HCT116 (cell line): ENCODE results near the gene DNLZ. TPM values are rescaled to one million over a fixed set of nuclear protein-coding genes. Genes with fewer than 3 reads are reported as not detected.

Experiments
- ATAC-seq: fragments of 200-7000 bp; cut with Tn5 transposase; 2 replicates; pipeline ENCODE4 v1.9.1; 2020; ENCODE audit warnings: mild to moderate bottlenecking, moderate library complexity
- BruUV-seq: library from RNA; stranded (reverse); fragments of 400-500 nt; replicated peaks from 2 replicates; lab custom pipeline; 2021; lab: Mats Ljungman, UMichigan
- CTCF ChIA-PET: fragments of 300-600 bp; sonication (Branson Sonifier 250); formaldehyde crosslinking; loops from one replicate; lab custom pipeline; 2021; ENCODE audit warnings: antibody characterized with exemption; lab: Charles Lee
- POLR2A ChIA-PET: fragments of 300-600, 350-600 bp; sonication (Branson Sonifier 250); formaldehyde crosslinking; loops from one replicate; lab custom pipeline; 2021; ENCODE audit warnings: antibody characterized with exemption; lab: Charles Lee
- RAD21 ChIA-PET, 2 experiments: fragments of 300-600 bp; sonication (Branson Sonifier 250); formaldehyde crosslinking; loops; one replicate each; lab custom pipeline; 2023; ENCODE audit warnings: low total read pairs in 2 of 2; ENCODE audit not compliant: uncharacterized antibody in 2 of 2, unreplicated experiment in 2 of 2, low non-redundant PET in 1 of 2; lab: Charles Lee
- DNase-seq: peaks from one replicate; pipeline ENCODE4 v3.0.0-alpha.2; 2010; ENCODE audit warnings: low read depth, low spot score
- H2AFZ ChIP-seq: fragments of 200-600 bp; shearing (Covaris generic), sonication (generic); 2 replicates; pipeline ENCODE4 v1.6.1; 2017; ENCODE audit warnings: low read depth, mixed run types, mixed read lengths, antibody characterized with exemption, low read length; ENCODE audit not compliant: poor library complexity, severe bottlenecking
- H3K27ac ChIP-seq: 2 replicates; pipeline ENCODE4 v1.5.1; 2012; ENCODE audit warnings: low read depth, low read length
- H3K27me3 ChIP-seq: fragments of 200-600 bp; sonication (generic); 2 replicates; pipeline ENCODE4 v1.6.1; 2016; ENCODE audit warnings: mixed run types, low read length, mixed read lengths; ENCODE audit not compliant: insufficient read depth
- H3K36me3 ChIP-seq, 2 experiments: fragments of 200-500 bp in 1 of 2; fragments of 200-600 bp in 1 of 2; sonication (Bioruptor generic) in 1 of 2; sonication (generic) in 1 of 2; 2 replicates each; pipeline versions ENCODE4 v1.5.1 to v1.6.1; 2014 to 2016; ENCODE audit warnings: low read length in 2 of 2, inconsistent platforms in 1 of 2, mixed read lengths in 1 of 2, mixed run types in 1 of 2; ENCODE audit not compliant: insufficient read depth in 2 of 2, control insufficient read depth in 1 of 2
- H3K4me1 ChIP-seq, 2 experiments: fragments of 200-600 bp in 1 of 2; sonication (generic) in 1 of 2; 2 replicates each; pipeline versions ENCODE4 v1.5.1 to v1.6.1; 2012 to 2017; ENCODE audit warnings: low read length in 2 of 2, inconsistent platforms in 1 of 2, mild to moderate bottlenecking in 1 of 2, mixed read lengths in 1 of 2, mixed run types in 1 of 2, moderate library complexity in 1 of 2; ENCODE audit not compliant: insufficient read depth in 2 of 2, control insufficient read depth in 1 of 2
- H3K4me2 ChIP-seq: fragments of 200-600 bp; sonication (generic); 2 replicates; pipeline ENCODE4 v1.6.1; 2017; ENCODE audit warnings: mixed run types, low read length, mixed read lengths
- H3K4me3 ChIP-seq, 2 experiments: fragments of 200-600 bp in 1 of 2; sonication (generic) in 1 of 2; replicated peaks in 1 of 2; 2 replicates each; pipeline ENCODE4 v1.5.1; 2011 to 2016; ENCODE audit warnings: low read length in 2 of 2, control low read depth in 1 of 2, low read depth in 1 of 2, mild to moderate bottlenecking in 1 of 2, mixed read lengths in 1 of 2, mixed run types in 1 of 2
- H3K79me2 ChIP-seq: fragments of 200-600 bp; sonication (generic); 2 replicates; pipeline ENCODE4 v1.6.1; 2017; ENCODE audit warnings: mild to moderate bottlenecking, mixed run types, low read length, moderate library complexity, mixed read lengths; ENCODE audit not compliant: insufficient read depth
- H3K9ac ChIP-seq: fragments of 200-600 bp; sonication (generic); 2 replicates; pipeline ENCODE4 v1.6.1; 2016; ENCODE audit warnings: low read length, mixed read lengths
- H3K9me2 ChIP-seq: fragments of 200-600 bp; sonication (generic), shearing (Covaris generic); 2 replicates; pipeline ENCODE4 v1.6.1; 2017; ENCODE audit warnings: mixed run types, mild to moderate bottlenecking, moderate library complexity; ENCODE audit not compliant: insufficient read depth
- H3K9me3 ChIP-seq, 2 experiments: fragments of 200-500 bp in 1 of 2; fragments of 200-600 bp in 1 of 2; sonication (Bioruptor generic) in 1 of 2; sonication (generic) in 1 of 2; 2 replicates each; pipeline ENCODE4 v1.6.1; 2014 to 2017; ENCODE audit warnings: low read length in 2 of 2, mixed read lengths in 2 of 2, inconsistent platforms in 1 of 2, low read depth in 1 of 2, mild to moderate bottlenecking in 1 of 2, mixed run types in 1 of 2, moderate library complexity in 1 of 2; ENCODE audit not compliant: control insufficient read depth in 1 of 2, insufficient read depth in 1 of 2
- H4K20me1 ChIP-seq: fragments of 200-600 bp; sonication (generic), shearing (Covaris generic); 2 replicates; pipeline ENCODE4 v1.6.1; 2017; ENCODE audit warnings: mixed run types, mild to moderate bottlenecking, moderate library complexity; ENCODE audit not compliant: insufficient read depth
- CBX3 ChIP-seq: IDR thresholded peaks from 2 replicates; pipeline ENCODE4 v1.6.1; 2012; ENCODE audit warnings: low read depth
- CEBPB ChIP-seq: IDR thresholded peaks from 2 replicates; pipeline ENCODE4 v1.6.1; 2012; ENCODE audit warnings: low read depth
- EGR1 ChIP-seq: IDR thresholded peaks from 2 replicates; pipeline ENCODE4 v1.6.1; 2012; ENCODE audit warnings: low read depth
- ELF1 ChIP-seq: IDR thresholded peaks from 2 replicates; pipeline ENCODE4 v1.6.1; 2012; ENCODE audit warnings: low read depth, borderline replicate concordance
- EZH2phosphoT487 ChIP-seq: fragments of 200-600 bp; IDR thresholded peaks from 2 replicates; pipeline ENCODE4 v1.6.1; 2018; ENCODE audit warnings: antibody characterized with exemption, borderline replicate concordance
- FOSL1 ChIP-seq: IDR thresholded peaks from 2 replicates; pipeline ENCODE4 v1.6.1; 2012; ENCODE audit warnings: low read depth
- JUND ChIP-seq: IDR thresholded peaks from 2 replicates; pipeline ENCODE4 v1.6.1; 2012
- MAX ChIP-seq: IDR thresholded peaks from 2 replicates; pipeline ENCODE4 v1.6.1; 2012
- POLR2A ChIP-seq: IDR thresholded peaks from 2 replicates; pipeline ENCODE4 v1.7.0; 2011; ENCODE audit warnings: borderline replicate concordance; ENCODE audit not compliant: insufficient read depth, insufficient read length; ENCODE audit errors: extremely low read depth
- RAD21 ChIP-seq: IDR thresholded peaks from 2 replicates; pipeline ENCODE4 v1.6.1; 2012; ENCODE audit warnings: low read depth, mild to moderate bottlenecking
- REST ChIP-seq: IDR thresholded peaks from 2 replicates; pipeline ENCODE4 v1.6.1; 2012; ENCODE audit warnings: low read depth
- SIN3A ChIP-seq: IDR thresholded peaks from 2 replicates; pipeline ENCODE4 v1.6.1; 2012; ENCODE audit warnings: low read depth
- SP1 ChIP-seq: IDR thresholded peaks from 2 replicates; pipeline ENCODE4 v1.6.1; 2012; ENCODE audit warnings: low read depth
- SRF ChIP-seq: IDR thresholded peaks from 2 replicates; pipeline ENCODE4 v1.6.1; 2012; ENCODE audit warnings: low read depth
- TCF7L2 ChIP-seq: IDR thresholded peaks from 2 replicates; pipeline ENCODE4 v1.7.0; 2011; ENCODE audit warnings: borderline replicate concordance, inconsistent platforms; ENCODE audit not compliant: insufficient read depth, insufficient read length; ENCODE audit errors: extremely low read depth
- ZBTB33 ChIP-seq: IDR thresholded peaks from 2 replicates; pipeline ENCODE4 v1.6.1; 2011; ENCODE audit warnings: mild to moderate bottlenecking, low read length, moderate library complexity; ENCODE audit not compliant: insufficient replicate concordance; ENCODE audit errors: extremely low read depth
- ZFX ChIP-seq: fragments of 450-650 bp; IDR thresholded peaks from 2 replicates; pipeline ENCODE4 v1.6.1; 2017
- ZNF274 ChIP-seq: fragments of 200-500 bp; sonication (Bioruptor generic); IDR thresholded peaks from 2 replicates; pipeline ENCODE4 v1.6.1; 2014; ENCODE audit warnings: mild to moderate bottlenecking, low read depth, low read length, inconsistent platforms
- intact Hi-C: fragments of 100-400 bp; cut with micrococcal nuclease; formaldehyde crosslinking; loops from 2 replicates; pipeline ENCODE4 v1.10.0; 2022
- total RNA-seq: library from RNA; stranded (reverse); gene quantifications from one replicate; pipeline ENCODE4 v1.2.1, GENCODE V29; 2021; ENCODE audit not compliant: unreplicated experiment

The DNLZ gene
- total RNA-seq, 1 experiment from 2014 or later = 21.9 TPM

GRCh38 chr9:136362450-136362784 is 1.1 kb downstream of the DNLZ start:
- Histone ChIP-seq H3K9me2 (no peaks in the 10 kb centered on the region), H3K4me2 (peak overlapping the region; percentile 88), H3K27ac (peak overlapping the region; percentile 58), H3K9me3 (no peaks in the 10 kb centered on the region), H3K9ac (peak overlapping the region; percentile 91), H3K27me3 (no peaks in the 10 kb centered on the region), H3K79me2 (no peaks in the 10 kb centered on the region), H4K20me1 (no peaks in the 10 kb centered on the region), H3K4me3 (peak overlapping the region; percentile 65 to 81), H3K4me1 (peaks cover 10 to 16% of the 10 kb centered on the region in 2 experiments), H2AFZ (no peak overlapping the region), H3K36me3 (no peaks in the 10 kb centered on the region)
- DNase-seq = no peak
- no TSS peak for BruUV-seq
- RAD21 ChIA-PET = interaction anchor here (0.6 to 1.3 kb wide), 3 partner anchors 17 to 40 kb away, joined by 6 to 9 read pairs (median 6); no protein-coding TSS in a partner anchor
- no peak for ATAC-seq
- CTCF ChIA-PET = interaction anchor here (0.6 to 2.4 kb wide), 16 partner anchors 9 to 331 kb away, joined by 3 to 15 read pairs (median 3); partner anchors contain the start of genes ENTR1 and PMPCA
- POLR2A ChIA-PET = interaction anchor here (0.6 to 1.7 kb wide), 4 partner anchors 8 to 39 kb away, joined by 3 to 8 read pairs (median 4); partner anchors contain the start of gene GPSM1
- intact Hi-C loops = no loop called here
- TF ChIP-seq REST (no peak), FOSL1 (no peak), CEBPB (no peak), EGR1 (no peak), ZBTB33 (no peak), MAX (no peak), EZH2phosphoT487 (no peak), ZFX (no peak), ZNF274 (no peak), JUND (no peak), SIN3A (no peak), POLR2A (no peak), RAD21 (no peak), TCF7L2 (no peak), SP1 (no peak), ELF1 (no peak), SRF (no peak), CBX3 (no peak)
